Liver (tissue), 9 donors: ENCODE measurements around the gene KDM2B. TPM values are rescaled to one million over a fixed set of nuclear protein-coding genes. Genes with fewer than 3 reads are reported as not detected.

ENCODE experiments used
- DNase-seq: peaks from one replicate; pipeline ENCODE4 v3.0.0-alpha.2; 2017; ENCODE audit warnings: low spot score
- H3K27ac ChIP-seq, 2 donors: one replicate each; pipeline ENCODE4 v1.7.0; 2013; ENCODE audit warnings: inconsistent platforms in 2 of 2, low read length in 2 of 2, control low read depth in 1 of 2, low read depth in 1 of 2, mild to moderate bottlenecking in 1 of 2
- H3K27me3 ChIP-seq, 4 donors: one replicate each; pipeline versions ENCODE4 v1.6.1 to v1.7.0; 2013; ENCODE audit warnings: low read length in 3 of 4, inconsistent platforms in 1 of 4, mild to moderate bottlenecking in 1 of 4, moderate library complexity in 1 of 4; ENCODE audit not compliant: control insufficient read depth in 4 of 4, insufficient read depth in 4 of 4
- H3K36me3 ChIP-seq, 4 donors: one replicate each; pipeline versions ENCODE4 v1.6.1 to v1.7.0; 2013; ENCODE audit warnings: low read length in 3 of 4, mild to moderate bottlenecking in 3 of 4, low read depth in 1 of 4, moderate library complexity in 1 of 4; ENCODE audit not compliant: control insufficient read depth in 4 of 4, insufficient read depth in 3 of 4
- H3K4me1 ChIP-seq, 4 donors: one replicate each; pipeline versions ENCODE4 v1.6.1 to v1.7.0; 2013; ENCODE audit warnings: low read length in 3 of 4, mild to moderate bottlenecking in 3 of 4, moderate library complexity in 1 of 4; ENCODE audit not compliant: control insufficient read depth in 4 of 4, insufficient read depth in 4 of 4
- H3K4me3 ChIP-seq, 3 donors: one replicate each; pipeline versions ENCODE4 v1.6.1 to v1.7.0; 2013; ENCODE audit warnings: low read length in 3 of 3, control low read depth in 1 of 3, low read depth in 1 of 3, mild to moderate bottlenecking in 1 of 3
- H3K9ac ChIP-seq, 2 donors: one replicate each; pipeline ENCODE4 v1.7.0; 2013; ENCODE audit warnings: low read length in 2 of 2, mild to moderate bottlenecking in 2 of 2, moderate library complexity in 2 of 2, control low read depth in 1 of 2, low read depth in 1 of 2
- H3K9me3 ChIP-seq, 4 donors: one replicate each; pipeline versions ENCODE4 v1.6.1 to v1.7.0; 2013; ENCODE audit warnings: low read length in 3 of 4; ENCODE audit not compliant: control insufficient read depth in 4 of 4
- ATF3 ChIP-seq: IDR thresholded peaks from 2 replicates; pipeline ENCODE4 v1.6.1; 2016; ENCODE audit warnings: antibody characterized with exemption
- EGR1 ChIP-seq, 2 donors: IDR thresholded peaks; 2 replicates each; pipeline ENCODE4 v1.6.1; 2016 to 2018; ENCODE audit warnings: antibody characterized with exemption in 2 of 2, low read depth in 2 of 2
- FOXA1 ChIP-seq: IDR thresholded peaks from 2 replicates; pipeline ENCODE4 v1.6.1; 2016; ENCODE audit warnings: antibody characterized with exemption
- FOXA2 ChIP-seq: IDR thresholded peaks from 2 replicates; pipeline ENCODE4 v1.6.1; 2016; ENCODE audit warnings: antibody characterized with exemption
- GABPA ChIP-seq, 2 donors: IDR thresholded peaks in 1 of 2; conservative IDR thresholded peaks in 1 of 2; 2 replicates each; pipeline ENCODE4 v1.6.1; 2016; ENCODE audit warnings: antibody characterized with exemption in 2 of 2, mild to moderate bottlenecking in 1 of 2, moderate library complexity in 1 of 2
- HNF4A ChIP-seq, 2 donors: conservative IDR thresholded peaks; 2 replicates each; pipeline ENCODE4 v1.6.1; 2016; ENCODE audit warnings: antibody characterized with exemption in 2 of 2, mild to moderate bottlenecking in 2 of 2
- HNF4G ChIP-seq: IDR thresholded peaks from 2 replicates; pipeline ENCODE4 v1.6.1; 2016; ENCODE audit warnings: antibody characterized with exemption
- JUND ChIP-seq, 2 donors: IDR thresholded peaks; 2 replicates each; pipeline ENCODE4 v1.6.1; 2016; ENCODE audit warnings: antibody characterized with exemption in 2 of 2
- MAX ChIP-seq: IDR thresholded peaks from 2 replicates; pipeline ENCODE4 v1.6.1; 2016; ENCODE audit warnings: antibody characterized with exemption
- NR2F2 ChIP-seq: IDR thresholded peaks from 2 replicates; pipeline ENCODE4 v1.6.1; 2016; ENCODE audit warnings: antibody characterized with exemption
- RAD21 ChIP-seq, 2 donors: IDR thresholded peaks; 2 replicates each; pipeline ENCODE4 v1.6.1; 2016; ENCODE audit warnings: antibody characterized with exemption in 2 of 2, mild to moderate bottlenecking in 2 of 2
- RXRA ChIP-seq, 2 donors: IDR thresholded peaks; 2 replicates each; pipeline ENCODE4 v1.6.1; 2017 to 2018; ENCODE audit warnings: antibody characterized with exemption in 2 of 2, mild to moderate bottlenecking in 1 of 2
- SP1 ChIP-seq: IDR thresholded peaks from 2 replicates; pipeline ENCODE4 v1.6.1; 2018; ENCODE audit warnings: antibody characterized with exemption, mild to moderate bottlenecking
- TAF1 ChIP-seq: conservative IDR thresholded peaks from 2 replicates; pipeline ENCODE4 v1.6.1; 2016; ENCODE audit warnings: antibody characterized with exemption, mild to moderate bottlenecking
- YY1 ChIP-seq: IDR thresholded peaks from 2 replicates; pipeline ENCODE4 v1.6.1; 2016; ENCODE audit warnings: antibody characterized with exemption, mild to moderate bottlenecking
- ZBTB33 ChIP-seq: IDR thresholded peaks from 2 replicates; pipeline ENCODE4 v1.6.1; 2016; ENCODE audit warnings: antibody characterized with exemption
- WGBS: extraction: QIAGEN DNeasy Blood & Tissue Kit; methylation state at CpG from one replicate; pipeline ENCODE4 v1.1.7; 2013; 5-methylcytosine and 5-hydroxymethylcytosine counted together
- polyA plus RNA-seq, 2 donors: library from polyadenylated mRNA; stranded (reverse) in 1 of 2; unstranded in 1 of 2; fragments of 200-250 nt in 1 of 2; fragments of >200 nt in 1 of 2; fragmentation: Nextera tagmentation in 1 of 2; extraction: Ambion mirVana in 1 of 2; gene quantifications; one replicate each; pipeline versions ENCODE4 v1.2.1 to v1.2.3, GENCODE V29; 2013 to 2015
- total RNA-seq, 2 donors: library from RNA; depleted of rRNA; stranded (reverse); fragments of >200 nt; gene quantifications; one replicate each; pipeline ENCODE4 v1.2.3, GENCODE V29; 2014
- TF ChIP-seq, protein P1 (sequence below): IDR thresholded peaks from 2 replicates; pipeline ENCODE4 v1.6.1; 2016; ENCODE audit warnings: antibody characterized with exemption, mild to moderate bottlenecking
- TF ChIP-seq, protein P2 (sequence below): fragments of 150-350 bp; IDR thresholded peaks from 2 replicates; pipeline ENCODE4 v1.5.1; 2017; ENCODE audit warnings: improper control_type of control experiment, low read depth, low read length; ENCODE audit not compliant: missing input control
- donor health status: healthy.
- donor health status: healthy.
- donor health status: healthy.
- donor health status: healthy.
- donor health status: healthy.

KDM2B gene
- total and polyA plus RNA-seq, 4 donors, result 7.0 to 34.2 (median 10.6) TPM

DNA sequence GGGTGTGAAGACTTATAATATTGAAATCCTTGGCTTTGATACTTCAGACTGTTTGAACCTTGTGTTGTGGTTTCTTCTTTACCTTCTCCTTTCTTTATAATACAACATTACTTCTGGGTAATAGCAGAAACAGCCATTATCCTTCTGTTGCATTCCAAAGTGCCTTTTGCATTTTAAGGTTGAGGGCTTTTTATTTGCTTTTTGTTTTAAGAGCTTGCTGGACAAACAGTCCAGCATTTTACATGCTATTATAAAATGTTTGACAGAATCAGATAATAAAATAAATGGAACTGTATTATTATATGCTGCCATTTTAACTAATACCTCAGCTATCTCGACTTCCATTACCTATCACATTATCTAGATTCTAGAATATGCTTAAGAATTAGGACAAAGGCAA is 166.9 kb downstream of the KDM2B start:
- Histone ChIP-seq H3K4me1 (no peaks in the 10 kb centered on the region), H3K36me3 (peaks cover 2 to 19% (median 13%) of the 10 kb centered on the region in 4 donors), H3K9me3 (no peaks in the 10 kb centered on the region), H3K9ac (no peak overlapping the region), H3K27me3 (no peaks in the 10 kb centered on the region), H3K4me3 (no peak overlapping the region), H3K27ac (no peak overlapping the region)
- no peak for DNase-seq
- TF ChIP-seq ATF3 (no peak), RXRA (IDR thresholded peaks at IDR 0.05) (no peak), YY1 (no peak)
- 94% methylated on average over 1 of the region's 1 CpG for whole genome bisulfite sequencing

GRCh38 chr12:121405211-121405610 is 175.6 kb downstream of the KDM2B start:
- no peak overlapping the region for H3K4me3 ChIP-seq
- no peak for TF ChIP-seq HNF4G
- TF ChIP-seq JUND (IDR thresholded peaks at IDR 0.05), result no peak
- H3K9me3 ChIP-seq, result no peaks in the 10 kb centered on the region
- H3K4me1 ChIP-seq, result peaks cover 0 to 11% (median 9%) of the 10 kb centered on the region in 4 donors
- H3K27me3 ChIP-seq, result no peaks in the 10 kb centered on the region
- H3K9ac ChIP-seq, result no peak overlapping the region
- 97% methylated on average over 2 of the region's 2 CpGs for WGBS
- H3K36me3 ChIP-seq, result peaks cover 3 to 6% (median 4%) of the 10 kb centered on the region in 4 donors
- no peak for DNase-seq
- no peak overlapping the region for H3K27ac ChIP-seq

- H3K27ac ChIP-seq, result no peak overlapping the region
- H3K4me3 ChIP-seq, result no peak overlapping the region
- no peak for DNase-seq
- no peaks in the 10 kb centered on the region for H3K9me3 ChIP-seq
- H3K27me3 ChIP-seq, result no peaks in the 10 kb centered on the region
- WGBS, result 98% methylated on average over 1 of the region's 1 CpG
- peaks cover 3 to 6% (median 4%) of the 10 kb centered on the region in 4 donors for H3K36me3 ChIP-seq
- peaks cover 0 to 11% (median 9%) of the 10 kb centered on the region in 4 donors for H3K4me1 ChIP-seq
- TF ChIP-seq TAF1 (no peak), RXRA (IDR thresholded peaks at IDR 0.05) (no peak), NR2F2 (no peak), YY1 (no peak), HNF4A (conservative IDR thresholded peaks at IDR 0.05) (no peak), FOXA2 (no peak), MAX (no peak), GABPA (IDR thresholded peaks at IDR 0.05 in 1 of 2, conservative IDR thresholded peaks at IDR 0.05 in 1 of 2) (no peak), FOXA1 (no peak), RAD21 (IDR thresholded peaks at IDR 0.05) (no peak), ATF3 (no peak), JUND (IDR thresholded peaks at IDR 0.05) (no peak), SP1 (no peak), EGR1 (IDR thresholded peaks at IDR 0.05; ENCODE audit: low read depth in 2 of 2) (no peak), HNF4G (no peak), ZBTB33 (no peak)
- TF ChIP-seq, protein P1, sequence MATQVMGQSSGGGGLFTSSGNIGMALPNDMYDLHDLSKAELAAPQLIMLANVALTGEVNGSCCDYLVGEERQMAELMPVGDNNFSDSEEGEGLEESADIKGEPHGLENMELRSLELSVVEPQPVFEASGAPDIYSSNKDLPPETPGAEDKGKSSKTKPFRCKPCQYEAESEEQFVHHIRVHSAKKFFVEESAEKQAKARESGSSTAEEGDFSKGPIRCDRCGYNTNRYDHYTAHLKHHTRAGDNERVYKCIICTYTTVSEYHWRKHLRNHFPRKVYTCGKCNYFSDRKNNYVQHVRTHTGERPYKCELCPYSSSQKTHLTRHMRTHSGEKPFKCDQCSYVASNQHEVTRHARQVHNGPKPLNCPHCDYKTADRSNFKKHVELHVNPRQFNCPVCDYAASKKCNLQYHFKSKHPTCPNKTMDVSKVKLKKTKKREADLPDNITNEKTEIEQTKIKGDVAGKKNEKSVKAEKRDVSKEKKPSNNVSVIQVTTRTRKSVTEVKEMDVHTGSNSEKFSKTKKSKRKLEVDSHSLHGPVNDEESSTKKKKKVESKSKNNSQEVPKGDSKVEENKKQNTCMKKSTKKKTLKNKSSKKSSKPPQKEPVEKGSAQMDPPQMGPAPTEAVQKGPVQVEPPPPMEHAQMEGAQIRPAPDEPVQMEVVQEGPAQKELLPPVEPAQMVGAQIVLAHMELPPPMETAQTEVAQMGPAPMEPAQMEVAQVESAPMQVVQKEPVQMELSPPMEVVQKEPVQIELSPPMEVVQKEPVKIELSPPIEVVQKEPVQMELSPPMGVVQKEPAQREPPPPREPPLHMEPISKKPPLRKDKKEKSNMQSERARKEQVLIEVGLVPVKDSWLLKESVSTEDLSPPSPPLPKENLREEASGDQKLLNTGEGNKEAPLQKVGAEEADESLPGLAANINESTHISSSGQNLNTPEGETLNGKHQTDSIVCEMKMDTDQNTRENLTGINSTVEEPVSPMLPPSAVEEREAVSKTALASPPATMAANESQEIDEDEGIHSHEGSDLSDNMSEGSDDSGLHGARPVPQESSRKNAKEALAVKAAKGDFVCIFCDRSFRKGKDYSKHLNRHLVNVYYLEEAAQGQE, result no peak
- TF ChIP-seq, protein P2, sequence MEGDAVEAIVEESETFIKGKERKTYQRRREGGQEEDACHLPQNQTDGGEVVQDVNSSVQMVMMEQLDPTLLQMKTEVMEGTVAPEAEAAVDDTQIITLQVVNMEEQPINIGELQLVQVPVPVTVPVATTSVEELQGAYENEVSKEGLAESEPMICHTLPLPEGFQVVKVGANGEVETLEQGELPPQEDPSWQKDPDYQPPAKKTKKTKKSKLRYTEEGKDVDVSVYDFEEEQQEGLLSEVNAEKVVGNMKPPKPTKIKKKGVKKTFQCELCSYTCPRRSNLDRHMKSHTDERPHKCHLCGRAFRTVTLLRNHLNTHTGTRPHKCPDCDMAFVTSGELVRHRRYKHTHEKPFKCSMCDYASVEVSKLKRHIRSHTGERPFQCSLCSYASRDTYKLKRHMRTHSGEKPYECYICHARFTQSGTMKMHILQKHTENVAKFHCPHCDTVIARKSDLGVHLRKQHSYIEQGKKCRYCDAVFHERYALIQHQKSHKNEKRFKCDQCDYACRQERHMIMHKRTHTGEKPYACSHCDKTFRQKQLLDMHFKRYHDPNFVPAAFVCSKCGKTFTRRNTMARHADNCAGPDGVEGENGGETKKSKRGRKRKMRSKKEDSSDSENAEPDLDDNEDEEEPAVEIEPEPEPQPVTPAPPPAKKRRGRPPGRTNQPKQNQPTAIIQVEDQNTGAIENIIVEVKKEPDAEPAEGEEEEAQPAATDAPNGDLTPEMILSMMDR, result no peak
- H3K9ac ChIP-seq, result no peak overlapping the region
Observed at GRCh38 chr12:121404734-121405133, 176.1 kb downstream of the KDM2B start.
